GM21786 (cell line): ENCODE measurements around the gene LCK.
"Not testable (repeated sequence)": the region's sequence is repeated elsewhere in the genome, so short reads cannot be mapped to it uniquely, and the experiment has no call there.

Experiments
- ATAC-seq: cut with Tn5 transposase; IDR thresholded peaks from one replicate; pipeline ENCODE4 v1.9.1; 2021; ENCODE audit not compliant: unreplicated experiment

LCK gene

GRCh38 chr1:32273391-32274208 lies 22.5 kb downstream of the LCK start:
- no peak for ATAC-seq

- no peak for ATAC-seq
These were observed 23.7 kb downstream of the LCK start for GRCh38 chr1:32274646-32275340.

- ATAC-seq = no peak
These were observed 24.4 kb downstream of the LCK start for GRCh38 chr1:32275424-32275823.

GRCh38 chr1:32276032-32276782 lies 25.1 kb downstream of the LCK start:
- no peak for ATAC-seq

- not testable (repeated sequence) for ATAC-seq
These were observed 33.7 kb downstream of the LCK start for GRCh38 chr1:32284777-32285176.

- no peak for ATAC-seq
These were observed 34.6 kb downstream of the LCK start for GRCh38 chr1:32285658-32286057.

- no peak for ATAC-seq
These were observed 35.7 kb downstream of the LCK start for GRCh38 chr1:32286763-32287162.

- ATAC-seq = no peak
These were observed 38.2 kb downstream of the LCK start for GRCh38 chr1:32289256-32289655.

- ATAC-seq = no peak
These were observed 40.2 kb downstream of the LCK start for GRCh38 chr1:32291145-32291707.

- peak; percentile 96 for ATAC-seq
These were observed 40.9 kb downstream of the LCK start, which contains the start of gene HDAC1 for GRCh38 chr1:32291708-32292538. Gene HDAC1 (plus strand): TSS chr1:32292083. CDS start chr1:32292170, 87 bp downstream.

- not testable (repeated sequence) for ATAC-seq
These were observed 47.1 kb downstream of the LCK start for GRCh38 chr1:32298211-32298610.

- no peak for ATAC-seq
These were observed 48.3 kb downstream of the LCK start for GRCh38 chr1:32299327-32299726.

- no peak for ATAC-seq
These were observed 52.3 kb downstream of the LCK start for GRCh38 chr1:32303358-32303757.

GRCh38 chr1:32303997-32304622 lies 53.0 kb downstream of the LCK start:
- ATAC-seq = no peak

- no peak for ATAC-seq
These were observed 54.2 kb downstream of the LCK start for GRCh38 chr1:32305310-32305709.

- ATAC-seq = no peak
These were observed 56.3 kb downstream of the LCK start for GRCh38 chr1:32307324-32307723.

GRCh38 chr1:32309960-32310359 lies 58.9 kb downstream of the LCK start:
- no peak for ATAC-seq

GRCh38 chr1:32311709-32312393 lies 60.8 kb downstream of the LCK start:
- ATAC-seq = no peak

GRCh38 chr1:32316903-32317277 lies 65.8 kb downstream of the LCK start:
- ATAC-seq = no peak
